GM19351 (cell line): ENCODE data around the gene PTK6.
A peak's percentile ranks its signal among the peaks of the same experiment; 100 is the strongest.
"Not testable (repeated sequence)": the region's sequence is repeated elsewhere in the genome, so short reads cannot be mapped to it uniquely, and the experiment has no call there.

Source experiments
- ATAC-seq: cut with Tn5 transposase; IDR thresholded peaks from one replicate; pipeline ENCODE4 v1.9.1; 2021; ENCODE audit warnings: mild to moderate bottlenecking, moderate library complexity; ENCODE audit not compliant: unreplicated experiment

PTK6 gene

GRCh38 chr20:63559485-63560332 lies 22.5 kb upstream of the PTK6 start:
- not testable (repeated sequence) for ATAC-seq

GRCh38 chr20:63558804-63559484 lies 21.8 kb upstream of the PTK6 start:
- no peak for ATAC-seq

- ATAC-seq: no peak
These were observed 20.3 kb upstream of the PTK6 start for GRCh38 chr20:63557481-63557891.

- no peak for ATAC-seq
These were observed 19.8 kb upstream of the PTK6 start for GRCh38 chr20:63556873-63557478.

- no peak for ATAC-seq
These were observed 18.6 kb upstream of the PTK6 start for GRCh38 chr20:63555661-63556381.

- no peak for ATAC-seq
These were observed 17.4 kb upstream of the PTK6 start for GRCh38 chr20:63554361-63555278.

GRCh38 chr20:63553933-63554290 lies 16.7 kb upstream of the PTK6 start, which contains the start of gene FNDC11:
Gene FNDC11, plus strand, starts transcription at chr20:63554159. Its CDS starts 1,505 bp downstream, at chr20:63555664.
- peak; percentile 37 for ATAC-seq

- peak; percentile 40 for ATAC-seq
These were observed 16.2 kb upstream of the PTK6 start for GRCh38 chr20:63553251-63553932.

- ATAC-seq: peak; percentile 38
These were observed 15.5 kb upstream of the PTK6 start for GRCh38 chr20:63552481-63553249.

- ATAC-seq: no peak
These were observed 13.9 kb upstream of the PTK6 start for GRCh38 chr20:63551068-63551467.

- ATAC-seq: no peak
These were observed 12.6 kb upstream of the PTK6 start for GRCh38 chr20:63549679-63550282.

GRCh38 chr20:63549019-63549418 lies 11.8 kb upstream of the PTK6 start:
- no peak for ATAC-seq

GRCh38 chr20:63548542-63548941 lies 11.4 kb upstream of the PTK6 start:
- no peak for ATAC-seq

- no peak for ATAC-seq
These were observed 10.7 kb upstream of the PTK6 start, which contains the start of gene SRMS for GRCh38 chr20:63547725-63548480. Gene SRMS, minus strand, starts transcription at chr20:63547749. Its CDS starts 286 bp downstream, at chr20:63547463.

GRCh38 chr20:63546956-63547724 lies 10.0 kb upstream of the PTK6 start:
- no peak for ATAC-seq

- no peak for ATAC-seq
These were observed 9.2 kb upstream of the PTK6 start for GRCh38 chr20:63546256-63546955.
